Amygdala (tissue), 56 donors: Measurements from ENCODE around the gene C21orf91.
"Not testable (repeated sequence)": the region's sequence is repeated elsewhere in the genome, so short reads cannot be mapped to it uniquely, and the experiment has no call there.

Source experiments
- DNase-seq, 56 donors: peaks; one replicate each; lab custom pipeline; 2025; lab: John Stamatoyannopoulos, UW

C21orf91 gene

DNA sequence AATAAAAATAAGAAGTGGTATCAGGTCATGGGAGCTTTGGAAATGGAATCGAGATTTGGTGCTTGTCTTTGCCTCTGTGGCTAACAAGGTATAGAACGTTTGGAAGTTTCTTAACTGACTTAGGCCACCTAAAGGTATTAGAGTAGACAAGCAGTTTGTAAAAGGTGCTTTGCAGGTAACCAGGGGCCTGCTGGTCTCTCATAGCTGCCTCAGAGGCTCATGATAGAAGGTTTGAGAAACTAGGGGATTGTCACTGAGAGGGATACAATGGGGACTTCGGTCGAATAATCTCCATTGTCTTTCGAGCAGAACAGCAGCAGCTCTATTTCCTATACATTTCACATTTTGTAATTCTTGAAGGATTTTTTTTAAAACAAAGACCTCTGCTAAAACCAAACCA lies 37.6 kb downstream of the C21orf91 start:
- DNase-seq, result no peak

DNA sequence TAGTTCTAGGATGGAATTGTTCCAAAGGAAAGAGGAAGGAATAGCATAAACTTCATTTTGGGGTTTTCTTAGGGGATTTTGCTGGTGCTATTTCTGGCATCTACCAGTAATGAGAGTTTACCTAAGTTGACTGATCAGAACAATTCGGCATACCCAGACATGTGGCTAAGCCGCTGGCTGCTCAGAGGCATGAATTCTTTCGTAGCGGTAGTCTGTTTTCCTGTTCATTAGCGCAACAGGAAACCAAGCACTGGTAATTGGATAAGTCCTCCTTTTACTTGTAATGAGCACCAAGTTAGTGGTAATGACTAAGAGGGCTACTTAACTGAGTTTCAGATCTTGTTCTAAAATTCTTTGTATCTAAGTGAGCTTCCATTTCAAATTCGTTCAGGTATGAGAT lies 38.6 kb downstream of the C21orf91 start:
- DNase-seq, result no peak

- no peak for DNase-seq
These were observed 39.2 kb downstream of the C21orf91 start for GRCh38 chr21:17779980-17780379.

GRCh38 chr21:17779496-17779895 lies 39.7 kb downstream of the C21orf91 start:
- DNase-seq, result no peak

GRCh38 chr21:17777072-17777765 lies 41.9 kb downstream of the C21orf91 start:
- no peak for DNase-seq

DNA sequence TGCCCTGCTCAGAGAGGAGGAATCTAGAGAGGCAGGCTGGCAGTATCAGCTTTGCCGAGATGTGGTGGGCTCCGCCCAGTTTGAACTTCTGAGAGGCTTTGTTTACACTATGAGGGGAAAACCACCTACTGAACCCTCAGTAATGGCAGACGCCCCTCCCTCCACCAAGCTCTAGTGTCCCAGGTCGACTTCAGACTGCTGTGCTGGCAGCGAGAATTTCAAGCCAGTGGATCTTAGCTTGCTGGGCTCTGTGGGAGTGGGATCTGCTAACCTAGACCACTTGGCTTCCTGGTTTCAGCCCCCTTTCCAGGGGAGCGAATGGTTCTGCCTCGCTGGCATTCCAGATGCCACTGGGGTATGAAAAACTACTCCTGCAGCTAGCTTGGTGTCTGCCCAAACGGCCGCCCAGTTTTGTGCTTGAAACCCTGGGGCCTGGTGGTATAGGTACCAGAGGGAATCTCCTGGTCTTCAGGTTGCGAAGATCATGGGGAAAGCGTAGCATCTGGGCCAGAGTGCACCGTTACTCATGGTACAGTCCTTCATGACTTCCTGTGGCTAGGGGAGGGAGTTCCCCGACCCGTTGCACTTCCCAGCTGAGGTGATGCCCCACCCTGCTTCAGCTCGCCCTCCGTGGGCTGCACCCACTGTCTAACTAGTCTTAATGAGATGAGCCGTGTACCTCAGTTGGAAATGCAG lies 43.6 kb downstream of the C21orf91 start:
- no peak for DNase-seq

DNA sequence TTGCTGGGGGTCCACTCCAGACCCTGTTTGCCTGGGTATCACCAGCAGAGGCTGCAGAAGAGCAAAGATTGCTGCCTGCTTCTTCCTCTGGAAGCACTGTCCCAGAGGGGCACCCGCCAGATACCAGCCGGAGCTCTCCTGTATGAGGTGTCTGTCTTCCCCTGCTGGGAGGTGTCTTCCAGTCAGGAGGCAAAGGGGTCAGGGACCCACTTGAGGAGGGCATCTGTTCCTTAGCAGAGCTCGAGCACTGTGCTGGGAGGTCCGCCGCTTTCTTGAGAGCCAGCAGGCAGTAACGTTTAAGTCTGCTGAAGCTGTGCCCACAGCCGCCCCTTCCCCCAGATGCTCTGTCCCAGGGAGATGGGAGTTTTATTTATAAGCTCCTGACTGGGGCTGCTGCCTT lies 44.1 kb downstream of the C21orf91 start:
- not testable (repeated sequence) for DNase-seq

DNA sequence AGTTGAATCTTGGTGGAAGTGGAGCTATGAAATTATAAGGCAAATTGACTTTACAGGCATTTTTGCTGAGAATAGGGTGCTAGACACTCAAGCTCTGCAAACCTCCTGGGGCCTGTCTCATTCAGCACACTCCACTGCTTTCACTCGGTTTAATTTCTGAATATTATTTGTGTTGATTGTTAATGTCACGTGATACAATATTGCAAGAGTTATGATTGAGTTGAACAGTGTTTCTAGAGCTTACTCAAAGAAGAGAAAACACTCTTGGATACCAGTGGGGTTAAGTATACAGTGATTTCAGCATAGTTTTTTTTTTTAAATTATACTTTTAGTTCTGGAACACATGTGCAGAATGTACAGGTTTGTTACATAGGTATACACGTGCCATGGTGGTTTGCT lies 49.7 kb downstream of the C21orf91 start:
- DNase-seq, result no peak

- no peak for DNase-seq
These were observed 50.2 kb downstream of the C21orf91 start for GRCh38 chr21:17768840-17769446.

DNA sequence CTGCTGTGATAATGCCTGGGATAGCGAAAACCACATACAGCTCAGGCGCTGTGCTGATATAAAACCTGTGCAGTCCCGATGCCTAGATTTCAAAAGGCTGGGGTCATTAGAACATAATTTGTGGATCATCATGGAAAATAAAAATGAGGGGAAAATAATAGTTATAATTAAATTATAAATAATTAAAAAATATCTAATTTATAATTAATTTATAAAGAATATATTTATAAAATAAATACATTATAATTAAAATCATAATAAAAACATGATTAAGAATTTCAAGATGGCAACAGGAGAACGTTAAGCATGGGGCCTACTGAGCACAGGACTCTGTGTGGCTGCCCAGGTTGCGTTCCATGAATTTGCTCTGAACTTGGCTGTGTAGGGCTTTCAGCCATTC lies 53.9 kb downstream of the C21orf91 start:
- DNase-seq, result no peak

GRCh38 chr21:17763288-17764037 lies 55.7 kb downstream of the C21orf91 start:
- no peak for DNase-seq

DNA sequence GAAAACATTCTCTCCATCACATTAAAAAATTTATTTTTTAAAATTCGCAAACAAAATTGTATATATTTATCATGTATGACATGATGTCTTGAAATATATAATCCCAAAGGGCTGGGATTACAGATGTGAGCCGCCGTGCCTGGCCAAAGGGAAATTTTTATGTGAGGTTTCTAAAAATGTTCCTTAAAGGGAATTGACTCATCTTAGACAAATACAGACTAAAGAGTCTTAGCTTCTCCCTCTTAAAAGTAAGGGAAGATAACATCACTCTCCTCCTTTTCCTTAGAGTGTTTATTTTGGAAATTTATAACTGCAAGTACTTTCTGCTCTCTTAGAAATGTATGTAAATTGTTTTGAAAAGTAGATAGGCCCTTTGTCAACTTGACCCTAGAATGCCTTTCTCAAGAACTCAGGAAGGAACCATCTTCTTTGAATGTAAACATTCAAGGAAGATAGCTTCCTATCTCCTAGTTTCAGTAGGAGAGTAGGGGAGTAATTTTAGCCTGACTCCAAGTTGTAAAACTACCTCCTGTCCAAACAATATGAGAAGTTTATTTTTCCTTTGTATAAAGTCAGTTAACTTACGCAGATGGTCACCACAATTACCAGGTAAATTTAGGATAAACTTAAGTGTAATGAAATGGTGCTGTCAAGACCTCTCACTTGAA lies 59.5 kb downstream of the C21orf91 start:
- DNase-seq, result no peak

DNA sequence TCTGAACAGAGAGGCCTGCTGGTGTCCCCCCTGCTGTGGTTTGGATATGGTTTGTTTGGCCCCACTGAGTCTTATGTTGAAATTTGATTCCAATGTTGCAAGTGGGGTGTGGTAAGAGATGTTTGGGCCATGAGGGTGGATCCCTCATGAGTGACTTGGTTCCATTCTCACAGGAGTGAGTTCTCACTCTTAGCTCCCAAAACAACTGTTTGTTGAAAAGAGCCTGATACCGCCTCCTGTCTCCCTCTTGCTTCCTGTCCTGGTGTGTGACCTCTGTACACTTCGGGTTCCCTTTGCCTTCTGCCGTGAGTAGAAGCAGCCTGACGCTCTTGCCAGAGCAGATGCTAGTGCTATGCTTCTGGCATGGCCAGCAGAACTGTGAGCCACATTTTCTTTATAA lies 60.5 kb downstream of the C21orf91 start:
- no peak for DNase-seq

DNA sequence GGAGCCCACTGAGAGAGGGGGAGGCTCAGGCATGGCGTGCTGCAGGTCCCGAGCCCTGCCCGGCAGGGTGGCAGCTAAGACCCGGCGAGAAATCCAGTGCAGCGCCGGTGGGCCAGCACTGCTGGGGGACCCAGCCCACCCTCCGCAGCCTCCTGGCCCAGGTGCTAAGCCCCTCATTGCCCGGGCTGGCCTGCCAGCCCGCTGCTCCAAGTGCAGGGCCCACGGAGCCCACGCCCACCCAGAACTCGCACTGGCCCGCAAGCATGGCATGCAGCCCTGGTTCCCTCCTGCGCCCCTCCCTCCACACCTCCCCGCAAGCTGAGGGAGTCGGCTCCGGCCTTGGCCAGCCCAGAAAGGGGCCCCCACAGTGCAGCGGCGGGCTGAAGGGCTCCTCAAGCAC lies 61.5 kb downstream of the C21orf91 start:
- DNase-seq, result no peak

DNA sequence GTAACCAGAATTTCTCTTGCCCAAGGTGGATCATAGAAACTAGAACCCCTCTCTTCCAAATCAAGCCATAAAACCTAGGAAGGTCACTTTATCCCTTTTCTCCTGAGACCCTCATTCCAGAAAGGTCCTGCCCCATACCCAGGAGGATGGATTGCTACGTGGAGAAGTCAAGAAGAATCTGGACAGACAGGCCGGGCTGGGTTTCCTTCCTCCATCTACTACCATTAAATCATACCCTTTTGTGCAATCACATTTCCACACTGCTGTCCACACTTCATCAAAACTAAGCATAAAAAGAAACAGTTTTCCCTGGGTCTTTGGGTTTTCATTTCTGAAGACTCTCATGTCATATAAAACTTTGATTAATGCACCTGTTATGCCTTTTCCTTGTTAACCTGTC lies 65.4 kb downstream of the C21orf91 start:
- no peak for DNase-seq

DNA sequence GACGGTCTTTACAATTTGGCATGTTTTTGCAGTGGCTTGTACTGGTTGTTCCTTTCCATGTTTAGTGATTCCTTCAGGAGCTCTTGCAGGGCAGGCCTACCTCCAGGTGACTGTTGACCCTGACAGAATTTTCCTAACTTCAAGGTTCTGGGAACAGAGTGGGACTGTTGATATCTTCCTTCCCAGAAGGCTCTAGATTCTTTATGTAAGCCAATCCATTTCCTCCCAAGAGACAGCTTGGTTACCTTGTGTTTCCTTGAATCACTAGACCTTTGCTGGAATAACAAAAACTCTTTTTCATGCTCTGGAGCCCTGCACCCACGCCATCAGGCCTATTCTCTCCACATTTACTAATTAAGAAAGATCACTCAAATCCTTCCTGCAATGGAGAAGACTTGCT lies 67.0 kb downstream of the C21orf91 start:
- no peak for DNase-seq

DNA sequence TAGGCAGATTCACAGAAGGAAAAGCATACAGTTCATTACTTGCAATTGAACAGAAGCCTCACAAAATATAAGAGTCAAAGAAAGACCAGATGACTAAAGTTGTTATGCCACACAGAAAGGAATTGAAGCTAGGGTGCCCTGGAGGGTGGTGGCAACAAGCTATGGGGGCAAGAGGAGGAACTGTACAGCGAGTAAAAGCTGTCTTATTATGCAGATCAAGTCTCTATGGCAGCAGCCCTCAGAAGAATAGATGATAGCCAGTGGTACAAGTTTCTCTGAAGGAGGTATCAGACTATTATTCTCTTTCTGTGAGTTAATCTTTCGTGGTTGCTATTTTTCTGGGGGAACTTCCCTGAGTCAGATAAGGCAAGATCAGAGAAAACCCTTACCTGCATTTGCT lies 72.2 kb downstream of the C21orf91 start:
- no peak for DNase-seq

GRCh38 chr21:17745086-17745485 lies 74.1 kb downstream of the C21orf91 start:
- no peak for DNase-seq

DNA sequence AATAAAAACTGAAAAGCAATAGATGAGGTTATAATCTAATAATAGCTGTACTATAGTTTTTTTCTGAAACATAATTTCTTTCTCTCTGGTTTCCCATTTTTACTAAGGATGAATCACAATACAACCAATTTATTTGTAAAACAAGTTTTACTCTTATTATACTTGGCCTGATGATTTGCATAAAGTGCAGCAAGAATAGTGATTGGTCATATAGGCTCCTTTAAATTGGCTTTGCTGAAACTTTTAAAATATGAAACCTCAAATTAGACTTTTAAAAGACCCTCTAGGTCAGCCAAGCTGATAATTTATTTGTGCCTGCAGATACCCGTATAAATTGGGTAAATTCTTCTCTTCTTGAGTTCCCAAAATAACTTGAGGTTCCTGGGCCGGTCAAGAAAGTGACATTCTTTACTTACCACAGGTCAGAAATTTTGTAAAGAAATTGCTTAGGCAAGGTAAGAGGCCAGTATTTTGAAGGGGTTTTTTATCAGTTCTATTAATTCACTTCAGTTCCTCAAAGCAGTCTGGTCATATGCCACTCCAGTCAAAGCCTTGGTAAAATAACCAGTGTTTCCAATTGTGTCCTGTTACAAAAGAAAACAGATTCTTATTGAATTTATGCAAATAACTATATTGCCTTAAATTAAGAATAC lies 76.1 kb downstream of the C21orf91 start:
- no peak for DNase-seq

- no peak for DNase-seq
These were observed 77.0 kb downstream of the C21orf91 start for GRCh38 chr21:17742181-17742580.
